Gastrocnemius medialis (tissue), 4 donors: ENCODE data around the gene INSYN2B. TPM values are rescaled to one million over a fixed set of nuclear protein-coding genes. Genes with fewer than 3 reads are reported as not detected.
A peak's percentile ranks its signal among the peaks of the same experiment; 100 is the strongest.

Experiments used
- ATAC-seq, 2 donors: fragments of 150-250 bp; one replicate each; pipeline ENCODE4 v1.9.1; 2016
- DNase-seq, 2 donors: peaks; one replicate each; pipeline ENCODE4 v3.0.0-alpha.2; 2019
- H3K27ac ChIP-seq, 4 donors: fragments of 200-600 bp; sonication (generic); 1 replicate in 1 of 4; 2 replicates in 3 of 4; pipeline ENCODE4 v1.5.1; 2016 to 2018; ENCODE audit warnings: mild to moderate bottlenecking in 2 of 4, moderate library complexity in 1 of 4
- H3K27me3 ChIP-seq, 3 donors: fragments of 200-600 bp; sonication (generic) in 2 of 3; 1 replicate in 1 of 3; 2 replicates in 2 of 3; pipeline versions ENCODE4 v1.5.1 to v1.6.0; 2016 to 2019; ENCODE audit warnings: mild to moderate bottlenecking in 1 of 3, moderate library complexity in 1 of 3
- H3K36me3 ChIP-seq, 2 donors: fragments of 200-600 bp; sonication (generic) in 1 of 2; one replicate each; pipeline ENCODE4 v1.5.1; 2017 to 2018
- H3K4me1 ChIP-seq, 2 donors: fragments of 200-600 bp; sonication (generic) in 1 of 2; one replicate each; pipeline ENCODE4 v1.5.1; 2016 to 2017; ENCODE audit warnings: mild to moderate bottlenecking in 2 of 2
- H3K4me3 ChIP-seq, 4 donors: fragments of 200-600 bp; sonication (generic) in 3 of 4; 1 replicate in 1 of 4; 2 replicates in 3 of 4; pipeline ENCODE4 v1.5.1; 2016 to 2019; ENCODE audit warnings: mild to moderate bottlenecking in 2 of 4
- H3K9me3 ChIP-seq, 3 donors: fragments of 200-600 bp; sonication (generic) in 2 of 3; 1 replicate in 1 of 3; 2 replicates in 2 of 3; pipeline ENCODE4 v1.5.1; 2016 to 2019
- POLR2A ChIP-seq, 2 donors: fragments of 450-650 bp; IDR thresholded peaks; one replicate each; pipeline ENCODE4 v1.6.1; 2017; ENCODE audit warnings: antibody characterized with exemption in 2 of 2, mild to moderate bottlenecking in 2 of 2, moderate library complexity in 2 of 2
- in situ Hi-C, 4 donors: fragments of 200-750 bp; cut with MboI; loops; one replicate each; pipeline versions ENCODE4 v1.15.0 to v1.8.0; 2017; ENCODE audit warnings: low sequenced_read_pairs in 4 of 4
- intact Hi-C: fragments of 100-400 bp; cut with DNase I; formaldehyde crosslinking; loops from one replicate; pipeline ENCODE4 v1.15.1; 2023; ENCODE audit warnings: low total_unique reads
- total RNA-seq, 4 donors: library from RNA; depleted of rRNA; stranded (reverse); fragments of >200 nt; gene quantifications; one replicate each; pipeline versions ENCODE4 v1.1.0 to v1.2.3, GENCODE V29; 2016
- TF ChIP-seq, protein P1 (sequence below), 5 experiments: fragments of 450-650 bp in 3 of 5; fragments of 200-600 bp in 2 of 5; sonication (generic) in 2 of 5; IDR thresholded peaks in 4 of 5; conservative IDR thresholded peaks in 1 of 5; 1 replicate in 4 of 5; 2 replicates in 1 of 5; pipeline ENCODE4 v1.5.1; 2016 to 2019; ENCODE audit warnings: antibody characterized with exemption in 5 of 5, mild to moderate bottlenecking in 3 of 5, moderate library complexity in 3 of 5

The INSYN2B gene
- total RNA-seq, 4 donors from 2014 or later: 0.07 TPM; not detected in 3

DNA sequence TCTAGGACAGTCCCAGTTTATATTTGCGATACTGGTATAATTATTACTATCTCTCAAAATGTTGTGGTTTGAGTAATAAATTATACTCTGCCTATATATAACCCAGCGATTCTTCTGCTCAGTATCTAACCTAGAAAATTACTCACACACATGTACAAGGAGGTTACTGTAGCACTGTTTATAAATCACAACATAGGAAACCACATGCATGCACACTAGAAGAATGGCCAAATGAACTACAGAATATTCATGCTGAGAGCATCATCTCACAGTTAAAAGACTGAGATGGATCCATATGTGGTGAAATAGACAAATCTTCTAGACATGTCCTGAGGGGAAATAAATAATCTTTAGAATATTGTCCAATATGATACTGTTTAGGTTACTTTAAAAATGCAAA lies 62.1 kb downstream of the INSYN2B start:
- no peaks in the 10 kb centered on the region for H3K9me3 ChIP-seq
- intact Hi-C loops: no loop called here
- no peak for TF ChIP-seq POLR2A (IDR thresholded peaks at IDR 0.05)
- TF ChIP-seq, protein P1, sequence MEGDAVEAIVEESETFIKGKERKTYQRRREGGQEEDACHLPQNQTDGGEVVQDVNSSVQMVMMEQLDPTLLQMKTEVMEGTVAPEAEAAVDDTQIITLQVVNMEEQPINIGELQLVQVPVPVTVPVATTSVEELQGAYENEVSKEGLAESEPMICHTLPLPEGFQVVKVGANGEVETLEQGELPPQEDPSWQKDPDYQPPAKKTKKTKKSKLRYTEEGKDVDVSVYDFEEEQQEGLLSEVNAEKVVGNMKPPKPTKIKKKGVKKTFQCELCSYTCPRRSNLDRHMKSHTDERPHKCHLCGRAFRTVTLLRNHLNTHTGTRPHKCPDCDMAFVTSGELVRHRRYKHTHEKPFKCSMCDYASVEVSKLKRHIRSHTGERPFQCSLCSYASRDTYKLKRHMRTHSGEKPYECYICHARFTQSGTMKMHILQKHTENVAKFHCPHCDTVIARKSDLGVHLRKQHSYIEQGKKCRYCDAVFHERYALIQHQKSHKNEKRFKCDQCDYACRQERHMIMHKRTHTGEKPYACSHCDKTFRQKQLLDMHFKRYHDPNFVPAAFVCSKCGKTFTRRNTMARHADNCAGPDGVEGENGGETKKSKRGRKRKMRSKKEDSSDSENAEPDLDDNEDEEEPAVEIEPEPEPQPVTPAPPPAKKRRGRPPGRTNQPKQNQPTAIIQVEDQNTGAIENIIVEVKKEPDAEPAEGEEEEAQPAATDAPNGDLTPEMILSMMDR (IDR thresholded peaks at IDR 0.05 in 4 of 5, conservative IDR thresholded peaks at IDR 0.05 in 1 of 5): no peak
- H3K4me3 ChIP-seq: no peak overlapping the region
- H3K4me1 ChIP-seq: no peaks in the 10 kb centered on the region
- ATAC-seq (no peak), DNase-seq (no peak)
- in situ Hi-C loops: no loop called here
- H3K27ac ChIP-seq: no peak overlapping the region
- no peaks in the 10 kb centered on the region for H3K27me3 ChIP-seq
- H3K36me3 ChIP-seq: no peaks in the 10 kb centered on the region

- no peak for TF ChIP-seq POLR2A (IDR thresholded peaks at IDR 0.05)
- TF ChIP-seq, protein P1 (IDR thresholded peaks at IDR 0.05 in 4 of 5, conservative IDR thresholded peaks at IDR 0.05 in 1 of 5): no peak
- no peak for ATAC-seq
- H3K9me3 ChIP-seq: no peaks in the 10 kb centered on the region
- no peak overlapping the region for H3K4me3 ChIP-seq
- DNase-seq: no peak
- H3K4me1 ChIP-seq: no peaks in the 10 kb centered on the region
- in situ Hi-C loops: no loop called here
- no peaks in the 10 kb centered on the region for H3K36me3 ChIP-seq
- H3K27ac ChIP-seq: no peak overlapping the region
- intact Hi-C loops: no loop called here
- H3K27me3 ChIP-seq: no peaks in the 10 kb centered on the region
Measured at GRCh38 chr5:169917500-169917899, 62.8 kb downstream of the INSYN2B start.

GRCh38 chr5:169914766-169915165 lies 65.5 kb downstream of the INSYN2B start:
- Histone ChIP-seq H3K27ac (no peak overlapping the region), H3K4me3 (no peak overlapping the region), H3K4me1 (no peaks in the 10 kb centered on the region), H3K36me3 (no peaks in the 10 kb centered on the region), H3K9me3 (no peaks in the 10 kb centered on the region), H3K27me3 (no peaks in the 10 kb centered on the region)
- no peak for TF ChIP-seq POLR2A (IDR thresholded peaks at IDR 0.05)
- TF ChIP-seq, protein P1 (IDR thresholded peaks at IDR 0.05 in 4 of 5, conservative IDR thresholded peaks at IDR 0.05 in 1 of 5): no peak
- ATAC-seq (no peak), DNase-seq (peak; percentile 5 to 25)
- intact Hi-C loops (no loop called here), in situ Hi-C loops (no loop called here)

DNA sequence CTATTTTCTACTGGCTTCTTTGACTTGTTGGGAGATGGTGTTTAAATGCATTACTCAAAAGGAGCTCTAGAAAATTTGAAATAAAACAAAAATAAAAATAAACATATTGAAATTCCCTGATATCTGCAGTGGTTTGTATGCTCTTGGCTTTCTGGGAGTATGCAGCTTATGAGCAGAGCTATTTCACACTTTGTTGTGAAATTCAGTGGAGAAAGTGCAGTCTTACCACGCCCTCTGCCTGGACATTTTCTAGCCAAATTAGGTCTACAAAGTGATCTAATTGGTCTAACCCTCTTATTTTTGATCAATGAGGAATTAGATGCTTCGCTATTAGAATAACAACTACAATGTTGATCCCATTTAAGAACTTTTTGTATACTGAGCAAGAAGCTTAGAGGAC lies 66.8 kb downstream of the INSYN2B start:
- DNase-seq (no peak), ATAC-seq (no peak)
- no peak overlapping the region for H3K27ac ChIP-seq

More for the DNA sequence above, 66.8 kb downstream of the INSYN2B start:
- H3K36me3 ChIP-seq: no peaks in the 10 kb centered on the region
- no peaks in the 10 kb centered on the region for H3K27me3 ChIP-seq
- in situ Hi-C loops: no loop called here
- H3K9me3 ChIP-seq: no peaks in the 10 kb centered on the region
- TF ChIP-seq, protein P1 (IDR thresholded peaks at IDR 0.05 in 4 of 5, conservative IDR thresholded peaks at IDR 0.05 in 1 of 5): no peak
- no peak for TF ChIP-seq POLR2A (IDR thresholded peaks at IDR 0.05)
- intact Hi-C loops: no loop called here
- no peak overlapping the region for H3K4me3 ChIP-seq
- no peaks in the 10 kb centered on the region for H3K4me1 ChIP-seq
